ENCODE results near the gene C2CD2. TPM values are rescaled to one million over a fixed set of nuclear protein-coding genes. Genes with fewer than 3 reads are reported as not detected.

Gene C2CD2
- total RNA-seq, 5 donors from 2014 or later (not counting 1 experiment from before 2014, with no cell fraction given) = 7.7 to 15.0 (median 9.5) TPM

DNA sequence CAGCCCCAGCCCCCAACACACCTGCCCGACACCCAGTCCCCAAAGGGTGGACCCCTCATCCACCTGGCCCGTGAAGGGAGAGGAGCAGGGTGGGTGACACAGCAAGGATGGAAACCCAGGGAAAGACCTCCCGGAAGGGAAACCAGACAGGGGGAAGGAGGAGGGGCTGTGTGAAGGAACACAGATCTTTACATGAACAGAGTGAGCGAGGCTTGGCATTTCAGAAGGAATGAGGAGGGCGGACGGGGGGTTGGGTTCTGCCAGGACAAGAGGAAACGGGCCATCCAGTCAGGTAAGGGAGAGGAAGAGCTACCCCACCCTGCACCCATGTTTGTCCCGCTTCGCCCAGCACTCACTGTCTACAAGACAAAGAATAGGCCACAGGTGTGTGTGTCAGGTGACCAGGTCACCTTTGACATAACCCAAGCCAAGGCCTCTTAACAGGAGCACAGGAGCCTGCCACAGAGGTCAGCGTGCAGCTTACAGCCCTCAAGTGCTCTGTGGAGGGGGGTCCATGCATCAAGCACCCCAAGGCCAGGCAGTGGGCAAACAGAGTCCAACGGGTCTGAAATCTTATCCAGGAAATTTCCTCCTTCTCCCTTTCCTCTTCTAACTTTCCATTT, 56.7 kb downstream of the C2CD2 start:
- Mint-ChIP-seq H3K9me3 (no peaks in the 10 kb centered on the region), H3K27ac (no peak overlapping the region), H3K4me1 (peaks cover 21 to 39% (median 38%) of the 10 kb centered on the region in 3 donors), H3K27me3 (no peaks in the 10 kb centered on the region), H3K4me3 (no peak overlapping the region), H3K36me3 (peaks cover 26% of the 10 kb centered on the region)
- peaks cover 4 to 10% of the 10 kb centered on the region in 2 donors for H3K36me3 ChIP-seq (ENCODE audit: control insufficient read depth in 2 of 2, extremely low read depth in 1 of 2, insufficient read depth in 1 of 2, low read length in 1 of 2)
- H3K27me3 ChIP-seq (replicated peaks in 1 of 2; ENCODE audit: control insufficient read depth in 2 of 2, extremely low read depth in 1 of 2, insufficient read depth in 2 of 2, low read length in 1 of 2) = no peaks in the 10 kb centered on the region
- 100% methylated on average over 1 of the region's 11 CpGs for WGBS (ENCODE audit: insufficient coverage)
- CTCF ChIA-PET = interaction anchor here in 1 of 2 donors (0.6 kb wide), 2 partner anchors 204 to 368 kb away, joined by 3 to 4 read pairs; no protein-coding TSS in a partner anchor
- POLR2A ChIA-PET = interaction anchor here in 1 of 2 donors (0.6 kb wide), 1 partner anchor 29 kb away, joined by 7 read pairs; no protein-coding TSS in a partner anchor
- no peaks in the 10 kb centered on the region for H3K9me3 ChIP-seq
- H3K4me3 ChIP-seq (ENCODE audit: control insufficient read depth in 1 of 2, extremely low read depth in 1 of 2, low read length in 1 of 2) = no peak overlapping the region
- H3K27ac ChIP-seq (ENCODE audit: low read length) = no peak overlapping the region
- DNase-seq (no peak), ATAC-seq (replicated peaks in 1 of 4) (no peak)
- H3K4me1 ChIP-seq (ENCODE audit: control insufficient read depth in 1 of 2, extremely low read depth in 1 of 2, insufficient read depth in 2 of 2, low read length in 2 of 2) = peaks cover 3 to 19% of the 10 kb centered on the region in 2 experiments

GRCh38 chr21:41895643-41896493, 58.0 kb downstream of the C2CD2 start:
- Histone ChIP-seq H3K9me3 (no peaks in the 10 kb centered on the region), H3K4me1 (ENCODE audit: control insufficient read depth in 1 of 2, extremely low read depth in 1 of 2, insufficient read depth in 2 of 2, low read length in 2 of 2) (peaks cover 3 to 19% of the 10 kb centered on the region in 2 experiments), H3K4me3 (ENCODE audit: control insufficient read depth in 1 of 2, extremely low read depth in 1 of 2, low read length in 1 of 2) (no peak overlapping the region), H3K27ac (ENCODE audit: low read length) (no peak overlapping the region), H3K27me3 (replicated peaks in 1 of 2; ENCODE audit: control insufficient read depth in 2 of 2, extremely low read depth in 1 of 2, insufficient read depth in 2 of 2, low read length in 1 of 2) (no peaks in the 10 kb centered on the region), H3K36me3 (ENCODE audit: control insufficient read depth in 2 of 2, extremely low read depth in 1 of 2, insufficient read depth in 1 of 2, low read length in 1 of 2) (peaks cover 4 to 10% of the 10 kb centered on the region in 2 donors)
- Mint-ChIP-seq H3K27ac (peak overlapping the region; percentile 83 to 89), H3K27me3 (no peaks in the 10 kb centered on the region), H3K4me1 (peaks cover 20 to 34% (median 31%) of the 10 kb centered on the region in 3 donors), H3K4me3 (peak overlapping the region; percentile 25 to 42 (median 39)), H3K9me3 (no peaks in the 10 kb centered on the region), H3K36me3 (peaks cover 16% of the 10 kb centered on the region)
- WGBS (ENCODE audit: insufficient coverage) = 30% methylated on average over 15 of the region's 22 CpGs
- ChIA-PET CTCF (interaction anchor here in 1 of 2 donors (0.7 to 1.4 kb wide), 3 partner anchors 16 to 212 kb away, joined by 3 to 8 read pairs (median 6); partner anchors contain the start of gene PRDM15), POLR2A (no interaction called here)
- ATAC-seq (replicated peaks in 1 of 4) = peak; percentile 97 to 99 (median 98)
- peak in 34 of 35 experiments; percentile 29 to 69 (median 52) for DNase-seq

GRCh38 chr21:41894922-41895557, 58.8 kb downstream of the C2CD2 start:
- Mint-ChIP-seq H3K4me3 (no peak overlapping the region), H3K36me3 (peaks cover 16% of the 10 kb centered on the region), H3K9me3 (no peaks in the 10 kb centered on the region), H3K27me3 (no peaks in the 10 kb centered on the region), H3K4me1 (peaks cover 20 to 30% (median 29%) of the 10 kb centered on the region in 3 donors), H3K27ac (no peak overlapping the region)
- Histone ChIP-seq H3K27ac (ENCODE audit: low read length) (no peak overlapping the region), H3K4me3 (ENCODE audit: control insufficient read depth in 1 of 2, extremely low read depth in 1 of 2, low read length in 1 of 2) (no peak overlapping the region), H3K9me3 (no peaks in the 10 kb centered on the region), H3K4me1 (ENCODE audit: control insufficient read depth in 1 of 2, extremely low read depth in 1 of 2, insufficient read depth in 2 of 2, low read length in 2 of 2) (peaks cover 3 to 19% of the 10 kb centered on the region in 2 experiments), H3K36me3 (ENCODE audit: control insufficient read depth in 2 of 2, extremely low read depth in 1 of 2, insufficient read depth in 1 of 2, low read length in 1 of 2) (peaks cover 4 to 10% of the 10 kb centered on the region in 2 donors), H3K27me3 (replicated peaks in 1 of 2; ENCODE audit: control insufficient read depth in 2 of 2, extremely low read depth in 1 of 2, insufficient read depth in 2 of 2, low read length in 1 of 2) (no peaks in the 10 kb centered on the region)
- ChIA-PET CTCF (interaction anchor here in 1 of 2 donors (0.7 to 1.4 kb wide), 3 partner anchors 15 to 213 kb away, joined by 3 to 8 read pairs (median 6); partner anchors contain the start of gene PRDM15), POLR2A (no interaction called here)
- 80% methylated on average over 9 of the region's 13 CpGs for whole genome bisulfite sequencing (ENCODE audit: insufficient coverage)
- DNase-seq = no peak
- no peak for ATAC-seq (replicated peaks in 1 of 4)

- Histone ChIP-seq H3K4me3 (ENCODE audit: control insufficient read depth in 1 of 2, extremely low read depth in 1 of 2, low read length in 1 of 2) (no peak overlapping the region), H3K27ac (ENCODE audit: low read length) (no peak overlapping the region), H3K36me3 (ENCODE audit: control insufficient read depth in 2 of 2, extremely low read depth in 1 of 2, insufficient read depth in 1 of 2, low read length in 1 of 2) (peaks cover 4 to 10% of the 10 kb centered on the region in 2 donors), H3K27me3 (replicated peaks in 1 of 2; ENCODE audit: control insufficient read depth in 2 of 2, extremely low read depth in 1 of 2, insufficient read depth in 2 of 2, low read length in 1 of 2) (no peaks in the 10 kb centered on the region), H3K4me1 (ENCODE audit: control insufficient read depth in 1 of 2, extremely low read depth in 1 of 2, insufficient read depth in 2 of 2, low read length in 2 of 2) (peaks cover 3 to 14% of the 10 kb centered on the region in 2 experiments), H3K9me3 (no peaks in the 10 kb centered on the region)
- DNase-seq (no peak), ATAC-seq (replicated peaks in 1 of 4) (no peak)
- CTCF ChIA-PET = no interaction called here
- no peak overlapping the region for H3K27ac Mint-ChIP-seq
- POLR2A ChIA-PET = no interaction called here
- no peak overlapping the region for H3K4me3 Mint-ChIP-seq
- no peaks in the 10 kb centered on the region for H3K27me3 Mint-ChIP-seq
- no peaks in the 10 kb centered on the region for H3K9me3 Mint-ChIP-seq
- 83% methylated on average over 2 of the region's 9 CpGs for WGBS (ENCODE audit: insufficient coverage)
- peaks cover 16% of the 10 kb centered on the region for H3K36me3 Mint-ChIP-seq
- peaks cover 18 to 26% (median 24%) of the 10 kb centered on the region in 3 donors for H3K4me1 Mint-ChIP-seq
Observed at GRCh38 chr21:41894511-41894910, 59.3 kb downstream of the C2CD2 start.

DNA sequence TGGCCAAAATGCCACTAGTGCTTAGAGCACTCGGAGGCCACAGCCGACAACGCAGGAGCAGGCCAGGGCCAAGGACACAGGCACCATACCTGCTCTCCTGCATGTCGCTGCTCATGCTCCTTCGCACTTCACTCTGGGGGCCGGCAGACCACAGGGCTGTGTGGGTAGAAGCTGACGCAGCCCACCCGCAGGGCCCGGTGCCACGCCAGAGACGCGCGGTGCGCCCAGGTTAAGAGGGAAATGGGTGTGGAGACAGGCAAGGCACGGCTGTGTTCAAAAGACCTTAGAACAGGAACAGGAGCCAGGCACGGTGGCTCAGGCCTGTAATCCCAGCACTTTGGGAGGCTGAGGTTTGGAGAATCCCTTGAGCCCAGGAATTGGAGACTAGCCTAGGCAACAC, 61.1 kb downstream of the C2CD2 start:
- Mint-ChIP-seq H3K27ac (no peak overlapping the region), H3K9me3 (no peaks in the 10 kb centered on the region), H3K27me3 (no peaks in the 10 kb centered on the region), H3K4me1 (peaks cover 11 to 19% (median 13%) of the 10 kb centered on the region in 3 donors), H3K4me3 (no peak overlapping the region), H3K36me3 (peaks cover 15% of the 10 kb centered on the region)
- Histone ChIP-seq H3K4me3 (ENCODE audit: control insufficient read depth in 1 of 2, extremely low read depth in 1 of 2, low read length in 1 of 2) (no peak overlapping the region), H3K4me1 (ENCODE audit: control insufficient read depth in 1 of 2, extremely low read depth in 1 of 2, insufficient read depth in 2 of 2, low read length in 2 of 2) (peaks cover 3 to 6% of the 10 kb centered on the region in 2 experiments), H3K9me3 (no peaks in the 10 kb centered on the region), H3K36me3 (ENCODE audit: control insufficient read depth in 2 of 2, extremely low read depth in 1 of 2, insufficient read depth in 1 of 2, low read length in 1 of 2) (peaks cover 4 to 9% of the 10 kb centered on the region in 2 donors), H3K27me3 (replicated peaks in 1 of 2; ENCODE audit: control insufficient read depth in 2 of 2, extremely low read depth in 1 of 2, insufficient read depth in 2 of 2, low read length in 1 of 2) (no peaks in the 10 kb centered on the region), H3K27ac (ENCODE audit: low read length) (no peak overlapping the region)
- no peak for ATAC-seq (replicated peaks in 1 of 4)
- ChIA-PET POLR2A (no interaction called here), CTCF (no interaction called here)
- no peak for DNase-seq
- WGBS (ENCODE audit: insufficient coverage) = 96% methylated on average over 7 of the region's 16 CpGs

GRCh38 chr21:41891132-41891531, 62.7 kb downstream of the C2CD2 start:
- peaks cover 9% of the 10 kb centered on the region for H3K36me3 Mint-ChIP-seq
- no peak for ATAC-seq (replicated peaks in 1 of 4)
- H3K4me1 Mint-ChIP-seq = peaks cover 9 to 11% (median 10%) of the 10 kb centered on the region in 3 donors
- Histone ChIP-seq H3K36me3 (ENCODE audit: control insufficient read depth in 2 of 2, extremely low read depth in 1 of 2, insufficient read depth in 1 of 2, low read length in 1 of 2) (peaks cover 4 to 9% of the 10 kb centered on the region in 2 donors), H3K4me3 (ENCODE audit: control insufficient read depth in 1 of 2, extremely low read depth in 1 of 2, low read length in 1 of 2) (no peak overlapping the region), H3K27ac (ENCODE audit: low read length) (no peak overlapping the region), H3K4me1 (ENCODE audit: control insufficient read depth in 1 of 2, extremely low read depth in 1 of 2, insufficient read depth in 2 of 2, low read length in 2 of 2) (peaks cover 2 to 5% of the 10 kb centered on the region in 2 experiments), H3K27me3 (replicated peaks in 1 of 2; ENCODE audit: control insufficient read depth in 2 of 2, extremely low read depth in 1 of 2, insufficient read depth in 2 of 2, low read length in 1 of 2) (no peaks in the 10 kb centered on the region), H3K9me3 (no peaks in the 10 kb centered on the region)
- H3K27ac Mint-ChIP-seq = no peak overlapping the region
- ChIA-PET CTCF (no interaction called here), POLR2A (no interaction called here)
- 97% methylated on average over 5 of the region's 5 CpGs for WGBS (ENCODE audit: insufficient coverage)
- no peaks in the 10 kb centered on the region for H3K27me3 Mint-ChIP-seq
- H3K4me3 Mint-ChIP-seq = no peak overlapping the region
- H3K9me3 Mint-ChIP-seq = no peaks in the 10 kb centered on the region
- no peak for DNase-seq

Measured in T-cell (primary cell).